NCI-H2029 treated with DMSO at 0.1 percent for 48 hours (cell line): ENCODE results near the gene ZNF524.
"Not testable (repeated sequence)": the region's sequence is repeated elsewhere in the genome, so short reads cannot be mapped to it uniquely, and the experiment has no call there.

Experiments used
- DNase-seq: peaks from one replicate; lab custom pipeline; 2025; lab: John Stamatoyannopoulos, UW

Gene ZNF524

DNA sequence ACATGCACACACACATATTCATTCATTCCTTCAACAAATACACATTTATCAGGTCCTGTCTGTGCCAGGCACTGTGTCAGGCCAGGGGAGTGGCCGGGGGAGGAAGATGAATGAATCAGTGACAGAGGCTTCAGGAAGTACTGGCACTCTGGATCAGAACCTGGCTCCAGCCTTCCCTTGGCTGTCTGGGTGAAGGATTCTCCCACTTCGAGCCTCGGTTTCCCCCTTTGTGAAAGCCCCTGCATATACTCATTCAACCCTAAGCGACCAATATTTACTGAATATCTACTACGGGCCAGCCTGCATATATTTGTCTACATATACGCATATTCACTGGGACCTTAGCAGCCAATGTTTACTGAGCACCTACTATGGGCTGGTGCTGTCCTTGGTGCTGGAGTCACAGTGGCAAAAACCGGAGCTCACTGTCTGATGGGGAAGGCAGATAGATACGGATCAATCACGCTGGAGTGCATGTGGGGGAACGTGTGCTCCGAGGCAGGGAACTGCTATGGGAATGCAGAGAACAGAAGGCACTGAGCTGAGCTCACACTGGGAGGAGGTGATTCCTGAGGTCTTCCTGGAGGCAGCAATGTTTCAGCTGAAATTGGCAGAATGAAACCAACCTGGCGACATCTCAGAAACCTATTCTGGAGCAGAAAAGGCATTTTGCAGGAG lies 18.8 kb upstream of the ZNF524 start:
- DNase-seq, result no peak

DNA sequence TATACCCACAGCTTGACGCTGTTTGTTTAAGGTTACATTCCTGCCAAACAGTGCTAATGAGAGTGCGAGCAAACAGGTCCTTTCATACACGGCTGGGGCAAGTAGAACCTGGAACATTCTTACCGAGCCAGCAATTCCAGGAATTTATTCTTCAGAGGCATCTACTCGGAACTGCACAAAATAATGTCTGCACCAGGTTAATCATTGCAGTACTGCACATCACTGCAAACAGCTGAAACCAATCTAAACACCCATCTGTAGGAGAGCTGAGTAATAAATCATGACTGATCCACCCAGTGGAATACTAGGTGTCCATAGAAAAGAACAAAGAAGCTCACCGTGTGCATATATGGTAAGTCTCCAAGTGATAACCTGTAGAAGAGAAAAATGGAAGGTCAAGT lies 18.3 kb upstream of the ZNF524 start:
- DNase-seq, result peak; percentile 60

DNA sequence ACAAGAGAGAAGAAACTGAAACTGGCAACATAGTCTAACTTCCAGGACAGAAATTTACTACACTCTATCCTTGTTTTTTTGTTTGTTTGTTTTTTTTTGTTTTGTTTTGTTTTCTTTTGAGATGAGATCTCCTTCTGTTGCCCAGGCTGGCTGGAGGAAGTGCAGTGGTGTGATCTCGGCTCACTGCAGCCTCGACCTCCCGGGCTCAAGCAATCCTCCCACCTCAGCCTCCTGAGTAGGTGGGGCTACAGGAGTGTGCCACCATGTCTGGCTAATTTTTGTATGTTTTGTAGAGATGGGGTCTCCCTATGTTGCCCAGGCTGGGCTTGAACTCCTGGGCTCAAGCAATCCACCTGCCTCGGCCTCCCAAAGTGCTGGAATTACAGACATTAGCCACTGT lies 17.8 kb upstream of the ZNF524 start:
- DNase-seq, result not testable (repeated sequence)

DNA sequence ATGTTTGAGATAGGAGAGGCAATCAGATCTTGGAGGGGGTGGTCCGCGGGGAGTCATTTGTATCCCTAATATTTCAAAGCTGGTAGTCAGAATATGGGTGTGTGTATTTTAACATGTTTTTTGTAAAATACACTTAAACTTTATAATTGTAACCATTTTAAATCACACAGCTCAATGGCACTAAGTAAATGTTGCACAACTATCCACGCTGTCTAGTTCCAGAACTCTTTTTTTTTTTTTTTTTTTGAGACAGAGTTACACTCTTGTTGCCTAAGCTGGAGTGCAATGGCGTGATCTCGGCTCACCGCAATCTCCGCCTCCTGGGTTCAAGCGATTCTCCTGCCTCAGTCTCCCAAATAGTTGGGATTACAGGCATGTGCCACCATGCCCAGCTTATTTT lies 16.2 kb upstream of the ZNF524 start:
- DNase-seq, result not testable (repeated sequence)

DNA sequence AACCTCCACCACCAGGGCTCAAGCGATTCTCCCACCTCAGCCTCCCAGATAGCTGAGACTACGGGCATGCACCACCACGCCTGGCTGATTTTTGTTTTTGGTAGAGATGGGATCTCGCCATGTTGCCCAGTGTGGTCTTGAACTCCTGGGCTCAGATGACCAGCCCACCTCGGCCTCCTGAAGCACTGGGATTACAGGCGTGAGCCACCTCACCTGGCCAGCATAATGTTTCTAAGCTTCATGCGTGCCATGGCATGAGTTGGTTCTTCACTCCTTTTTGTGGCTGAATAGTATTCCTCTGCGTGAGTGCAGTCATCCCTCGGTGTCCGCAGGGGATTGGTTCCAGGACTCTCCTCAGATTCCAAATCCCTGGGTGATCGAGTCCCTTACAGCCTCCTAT lies 15.2 kb upstream of the ZNF524 start:
- no peak for DNase-seq

DNA sequence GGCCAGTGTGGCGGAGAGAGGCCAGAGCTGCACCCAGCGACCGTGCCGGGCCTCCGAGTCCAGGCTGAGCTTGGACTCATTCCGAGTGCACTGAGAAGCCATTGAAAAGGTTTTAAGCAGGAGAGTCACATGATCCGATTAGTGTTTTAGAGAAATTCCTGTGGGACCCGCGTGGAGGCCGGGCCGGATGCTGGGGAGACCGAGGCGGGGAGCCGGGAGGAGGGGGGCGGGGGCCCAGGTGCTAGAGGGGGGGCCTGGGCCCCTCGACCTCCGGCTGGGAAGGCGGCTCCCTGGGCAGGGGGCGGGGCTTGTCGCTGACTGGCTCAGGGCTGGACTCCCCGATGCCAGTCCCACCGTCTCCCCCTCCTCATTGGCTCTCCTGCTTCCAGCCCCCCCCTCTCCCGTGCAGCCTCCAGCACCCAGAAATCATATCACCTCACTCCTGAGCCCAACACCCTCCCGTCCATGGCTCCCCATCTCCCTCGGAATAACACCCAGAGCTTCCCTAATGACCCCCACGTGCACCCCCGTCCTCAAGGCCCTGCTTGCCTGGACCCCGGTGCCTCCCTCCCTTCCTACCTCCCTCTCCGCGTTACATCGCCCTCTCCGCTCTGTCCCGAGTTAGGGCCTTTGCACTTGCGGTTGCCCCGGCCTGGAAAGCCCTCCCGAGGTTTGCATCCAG lies 14.3 kb upstream of the ZNF524 start:
- DNase-seq, result peak; percentile 26

DNA sequence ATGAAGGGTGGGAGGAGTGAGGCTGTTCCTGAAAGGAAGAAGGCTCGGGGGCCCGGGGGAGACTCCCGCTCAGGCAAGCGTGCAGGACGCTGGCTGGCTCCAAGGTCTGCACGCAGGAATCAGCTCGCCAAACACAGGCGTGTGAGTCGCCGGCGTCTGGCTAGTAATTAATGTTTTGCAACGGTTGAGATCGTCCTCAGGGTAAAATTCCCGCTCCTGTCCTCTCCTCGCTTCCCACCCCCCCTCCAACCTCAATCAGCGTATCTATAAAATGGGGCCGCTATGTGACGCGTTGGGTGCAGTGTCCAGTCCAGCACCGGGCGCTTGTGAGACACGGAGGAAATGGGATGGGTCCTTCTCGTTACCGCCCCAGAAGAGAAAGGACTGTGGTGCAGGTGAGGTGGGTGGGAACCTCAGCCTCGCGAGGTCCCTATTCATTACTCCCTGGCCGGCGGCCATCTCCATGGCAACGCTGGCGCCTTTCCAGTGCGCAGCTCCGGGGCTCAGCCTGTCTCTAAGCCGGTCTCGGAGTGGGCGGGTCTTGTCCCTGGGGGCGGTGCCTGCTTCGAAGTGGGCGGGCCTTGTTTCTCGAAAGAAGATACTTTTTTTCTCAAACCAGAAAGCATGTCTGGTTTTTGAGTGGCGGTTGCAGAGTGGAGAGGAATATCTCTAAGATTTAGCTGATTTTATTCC lies 13.0 kb upstream of the ZNF524 start:
- DNase-seq, result peak; percentile 91

DNA sequence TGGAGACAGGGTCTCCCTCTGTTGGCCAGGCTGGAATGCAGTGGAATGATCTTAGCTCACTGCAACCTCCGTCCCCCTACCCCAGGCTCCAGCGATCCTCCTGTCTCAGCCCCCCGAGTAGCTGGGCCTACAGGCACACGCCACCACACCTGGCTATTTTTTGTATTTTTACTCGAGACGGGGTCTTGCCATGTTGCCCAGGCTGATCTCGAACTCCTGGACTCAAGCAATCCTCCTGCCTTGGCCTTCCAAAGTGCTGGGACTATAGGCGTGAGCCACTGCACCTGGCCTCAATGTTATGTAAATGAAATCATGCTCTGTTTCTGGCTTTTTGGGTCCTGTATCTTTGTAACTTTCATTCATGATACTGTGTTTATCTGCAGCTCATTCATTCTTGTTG lies 11.3 kb upstream of the ZNF524 start:
- no peak for DNase-seq

DNA sequence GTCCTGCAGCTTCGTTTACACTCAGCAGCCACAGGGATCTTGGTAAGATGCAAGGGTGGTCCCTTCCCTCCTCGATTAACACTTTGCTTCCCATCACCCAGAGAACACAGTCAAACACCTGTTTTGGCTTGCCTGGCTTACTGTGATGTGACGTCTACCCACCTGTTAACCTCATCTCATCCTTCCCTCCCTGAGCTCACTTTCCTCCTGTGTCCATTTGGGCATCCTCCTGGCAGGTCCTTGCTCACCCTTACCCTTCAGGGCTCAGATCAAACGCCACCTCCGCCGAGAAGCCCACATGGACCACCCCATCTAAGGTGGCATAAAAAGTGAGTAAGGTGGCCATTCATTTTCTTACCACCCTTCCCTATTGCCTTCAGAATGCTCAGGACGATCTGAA lies 10.0 kb upstream of the ZNF524 start:
- no peak for DNase-seq

DNA sequence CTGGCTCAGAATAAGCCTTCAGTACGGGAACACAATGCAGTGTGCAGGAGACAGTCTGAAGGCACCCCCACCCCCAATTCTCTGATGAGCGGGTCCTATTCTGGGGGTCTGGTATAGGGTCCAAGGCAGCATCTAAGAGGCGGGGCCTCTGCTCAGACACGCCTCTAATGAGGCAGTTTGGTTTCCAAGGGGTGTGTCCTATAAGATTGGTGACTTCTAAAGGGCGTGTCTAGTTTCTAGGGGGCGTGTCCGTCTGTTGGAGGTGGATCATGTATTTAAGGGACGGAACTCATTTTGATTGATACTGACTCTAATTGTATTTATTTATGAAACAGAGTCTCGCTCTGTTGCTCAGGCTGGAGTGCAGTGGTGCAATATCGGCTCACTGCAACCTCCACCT lies 9.5 kb upstream of the ZNF524 start:
- peak; percentile 6 for DNase-seq

DNA sequence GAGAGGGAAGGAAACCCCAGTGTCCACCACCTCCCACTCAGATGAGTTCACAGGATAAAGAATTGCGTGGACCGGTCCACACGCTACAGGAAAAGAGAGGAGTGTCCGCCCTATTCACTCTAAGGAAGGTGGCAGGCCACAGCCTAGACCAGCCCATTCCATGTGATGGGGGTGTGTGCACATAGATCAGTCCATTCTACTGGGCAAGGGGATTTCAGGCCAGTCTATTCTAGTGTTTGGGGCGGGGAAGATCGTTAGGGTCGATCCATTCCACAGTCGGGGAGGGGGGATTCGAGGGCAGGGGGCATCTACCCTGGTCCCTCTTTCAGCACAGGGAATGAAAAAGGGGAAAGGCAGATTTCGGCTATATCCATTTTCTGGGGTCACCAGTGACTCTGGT lies 8.5 kb upstream of the ZNF524 start:
- no peak for DNase-seq

DNA sequence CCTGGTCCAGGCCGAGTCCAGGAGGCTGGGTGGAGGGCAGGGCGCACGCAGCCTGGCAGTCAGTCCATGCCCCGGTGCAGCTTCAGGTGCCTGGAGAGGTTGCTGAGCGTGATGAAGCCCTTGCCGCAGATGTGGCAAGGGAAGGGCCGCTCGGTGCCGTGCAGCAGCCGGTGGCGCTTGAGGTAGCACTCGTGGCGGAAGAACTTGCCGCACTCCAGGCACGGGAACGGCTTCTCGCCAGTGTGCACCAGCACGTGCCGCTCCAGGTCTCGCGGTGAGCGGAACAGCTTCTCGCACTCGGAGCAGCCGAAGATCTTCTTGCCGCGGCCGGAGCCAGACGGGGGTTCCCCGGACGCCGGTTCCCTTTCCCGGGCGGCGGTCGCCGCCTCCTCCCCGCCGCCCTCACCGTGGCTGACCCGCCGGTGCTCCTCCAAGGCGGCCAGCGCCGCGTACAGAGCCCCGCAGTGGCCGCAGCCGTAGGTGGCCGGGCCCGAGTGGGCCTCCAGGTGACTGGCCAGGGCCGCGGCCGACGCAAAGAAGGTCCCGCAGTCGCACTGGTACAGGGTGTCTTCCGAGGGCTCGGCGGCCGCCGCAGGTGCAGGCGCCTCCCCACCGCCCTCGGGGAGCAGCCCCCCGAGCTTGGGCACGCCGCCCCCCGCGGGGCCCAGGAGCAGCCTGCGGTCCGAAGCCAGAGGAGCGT lies 7.5 kb upstream of the ZNF524 start:
- DNase-seq, result no peak

DNA sequence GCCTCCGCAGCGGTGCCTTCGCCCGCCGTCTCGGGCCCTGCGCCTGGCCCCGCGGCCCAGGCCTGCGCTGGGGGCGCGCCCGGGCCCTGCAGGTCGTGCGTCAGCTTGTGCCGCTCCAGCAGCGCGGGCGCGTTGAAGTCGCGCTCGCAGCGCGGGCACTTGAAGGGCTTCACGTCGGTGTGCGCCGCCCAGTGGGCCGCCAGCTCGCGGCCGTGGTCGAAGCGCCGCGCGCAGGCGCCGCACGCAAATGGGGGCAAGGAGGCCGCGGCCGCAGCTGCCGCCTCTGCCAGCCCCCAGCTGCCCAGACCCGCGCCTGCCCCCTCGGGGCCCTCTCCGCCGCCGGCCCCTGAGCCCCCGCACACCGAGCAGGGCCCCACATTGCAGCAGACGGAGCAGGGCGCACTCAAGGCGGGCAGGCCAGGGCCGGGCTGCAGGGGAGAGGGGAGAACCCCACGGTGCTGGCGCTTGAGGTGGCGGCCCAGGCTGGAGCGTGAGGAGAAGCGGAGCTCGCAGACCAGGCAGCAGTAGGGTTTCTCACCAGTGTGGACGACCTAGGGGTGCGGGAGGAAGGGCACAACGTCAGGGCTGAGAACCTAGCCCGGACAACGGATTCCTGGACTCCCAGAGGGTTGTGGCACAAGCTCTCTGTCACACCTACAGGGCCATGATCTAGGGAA lies 6.9 kb upstream of the ZNF524 start:
- DNase-seq, result no peak

DNA sequence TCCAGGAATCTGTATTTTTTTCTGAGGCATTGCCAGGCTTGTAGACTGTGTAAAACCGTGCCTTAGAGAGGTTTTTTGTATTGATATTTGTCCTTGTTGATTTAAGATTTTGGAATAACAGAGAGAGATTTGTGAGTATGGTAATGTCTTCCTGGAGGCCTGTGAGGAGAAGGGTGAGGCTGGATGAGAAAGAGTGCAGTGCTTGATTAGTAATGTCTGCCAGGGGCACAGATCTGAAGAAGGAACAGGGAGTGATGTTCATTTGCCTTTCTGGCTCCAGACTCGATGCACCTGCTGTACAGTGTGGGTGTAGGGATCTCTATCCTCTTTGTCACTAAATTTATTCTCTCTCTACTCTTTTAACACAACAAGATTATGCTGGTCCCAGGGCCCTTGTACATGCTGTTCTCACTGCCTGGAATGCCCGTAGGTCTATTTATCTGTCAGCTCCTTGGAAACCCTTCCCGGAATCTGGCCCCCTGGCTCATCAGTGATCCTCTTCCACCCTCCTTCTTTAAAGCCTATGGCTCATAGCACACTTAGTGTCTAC lies 5.0 kb upstream of the ZNF524 start:
- no peak for DNase-seq

DNA sequence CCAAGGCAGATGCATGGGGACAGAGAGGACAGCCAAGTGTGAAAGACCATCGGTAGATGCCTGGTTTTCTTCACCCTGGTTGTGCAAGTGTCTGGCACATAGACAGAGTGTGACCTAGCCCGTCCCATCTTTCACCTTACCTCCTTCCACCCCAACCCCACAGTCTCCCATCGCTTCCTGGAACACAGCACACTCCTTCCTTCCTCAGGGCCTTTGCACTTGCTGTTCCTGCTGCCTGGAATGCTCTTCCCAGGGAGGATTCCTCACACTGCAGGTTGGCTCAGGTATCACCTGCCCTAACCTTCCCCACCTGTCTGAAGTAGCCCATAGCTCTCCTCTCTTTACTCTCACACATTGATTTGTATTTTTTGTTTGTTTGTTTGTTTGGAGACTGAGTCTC lies 3.8 kb upstream of the ZNF524 start:
- DNase-seq, result no peak

DNA sequence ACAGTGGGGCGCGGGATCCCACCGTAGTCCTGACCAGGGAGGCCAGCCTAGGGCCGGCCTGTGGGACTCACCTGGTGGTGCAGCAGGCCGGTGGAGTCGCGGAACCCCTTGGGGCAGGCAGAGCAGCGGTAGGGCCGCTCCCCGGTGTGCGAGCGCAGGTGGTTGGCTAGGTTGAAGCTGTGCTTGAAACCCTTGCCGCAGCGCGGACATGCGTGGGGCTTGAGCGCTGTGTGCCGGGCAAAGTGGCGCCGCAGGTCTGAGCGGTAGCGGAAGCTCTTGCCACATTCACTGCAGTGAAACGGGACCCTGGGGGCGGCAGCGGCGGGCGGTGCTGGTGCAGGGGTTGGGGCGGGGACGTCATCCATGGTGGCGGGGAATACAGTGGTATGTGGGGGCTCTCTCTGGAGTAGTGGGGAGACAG lies 2.6 kb upstream of the ZNF524 start:
- no peak for DNase-seq

DNA sequence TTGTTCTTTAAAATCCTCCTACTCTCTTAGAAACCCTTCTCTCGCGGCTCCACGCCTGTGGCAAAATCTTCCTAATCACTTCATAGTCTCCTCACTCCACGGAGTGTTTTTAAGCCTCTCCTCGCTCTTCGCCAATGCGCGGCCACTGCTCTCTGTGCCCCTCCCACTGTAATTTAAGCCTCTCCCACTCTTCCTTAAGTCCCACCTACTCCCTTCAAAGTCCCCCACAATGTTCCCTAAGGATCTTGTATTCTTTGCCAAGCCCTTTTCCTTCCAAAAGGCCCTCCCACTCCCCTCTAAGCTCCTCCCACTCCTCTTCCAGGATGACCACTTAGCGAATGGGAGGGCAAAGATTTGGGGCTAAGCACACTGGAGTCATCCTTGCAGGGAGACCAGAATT lies 2.1 kb upstream of the ZNF524 start:
- DNase-seq, result no peak

DNA sequence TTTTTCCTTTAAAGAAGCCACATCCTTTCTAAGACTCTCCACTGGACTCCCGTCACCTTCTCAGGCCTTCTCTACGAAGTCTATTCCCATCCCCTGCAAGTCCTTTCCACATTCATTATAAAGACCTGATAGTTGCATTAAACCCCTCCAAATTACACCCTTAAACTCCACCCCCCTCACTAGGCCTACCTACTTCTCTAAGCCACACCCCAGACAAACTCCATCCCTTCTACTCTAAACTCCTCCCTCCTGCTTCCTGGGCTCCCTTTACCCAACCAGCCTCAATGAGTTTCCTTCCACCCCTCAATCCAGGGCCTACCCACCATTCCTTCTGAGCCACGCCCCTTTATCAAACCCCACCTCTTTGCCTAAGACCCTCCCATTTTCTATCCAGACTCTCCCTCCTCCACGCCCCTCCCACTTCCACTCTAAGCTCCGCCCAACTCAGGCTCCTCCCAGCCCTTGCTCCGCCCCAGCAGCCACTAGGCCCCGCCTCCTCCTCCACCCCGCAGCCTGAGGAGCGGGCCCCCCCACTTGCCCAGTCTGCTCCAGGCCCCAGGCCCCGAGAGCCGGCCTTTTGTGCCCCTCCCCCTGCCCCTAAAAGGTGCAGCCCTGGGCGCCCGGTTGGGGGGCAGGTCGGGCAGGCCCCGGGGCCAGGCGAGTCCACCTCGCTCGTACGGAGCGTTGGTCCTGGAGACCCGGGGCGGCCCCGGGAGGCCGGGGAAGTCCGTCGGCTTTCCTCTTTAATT lies 1.2 kb upstream of the ZNF524 start:
- peak; percentile 88 for DNase-seq

DNA sequence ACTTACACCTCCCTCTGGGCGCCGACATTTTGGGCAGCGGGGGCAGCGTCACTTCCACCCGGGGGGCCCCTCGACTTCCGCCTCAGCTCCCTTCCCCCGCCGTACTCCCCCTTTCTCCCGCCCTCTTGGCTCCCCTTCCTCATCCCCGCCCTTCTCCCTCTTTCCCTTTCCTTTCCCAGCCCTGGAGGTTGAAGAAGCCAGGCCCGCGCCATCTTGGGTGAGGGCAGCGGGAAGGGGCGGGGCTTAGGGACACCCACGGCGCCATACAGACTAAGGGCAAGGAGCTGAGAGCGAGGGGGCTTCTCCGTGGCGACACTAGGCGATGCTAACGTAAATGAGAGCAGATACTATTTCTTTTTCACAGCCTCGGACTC lies 633 bp upstream of the ZNF524 start, which contains the start of gene FIZ1:
Gene FIZ1 (minus strand): TSS at position 50 of the 374 bp plus-strand sequence. CDS start 1,652 bp downstream, outside the sequence.
- peak; percentile 91 for DNase-seq

DNA sequence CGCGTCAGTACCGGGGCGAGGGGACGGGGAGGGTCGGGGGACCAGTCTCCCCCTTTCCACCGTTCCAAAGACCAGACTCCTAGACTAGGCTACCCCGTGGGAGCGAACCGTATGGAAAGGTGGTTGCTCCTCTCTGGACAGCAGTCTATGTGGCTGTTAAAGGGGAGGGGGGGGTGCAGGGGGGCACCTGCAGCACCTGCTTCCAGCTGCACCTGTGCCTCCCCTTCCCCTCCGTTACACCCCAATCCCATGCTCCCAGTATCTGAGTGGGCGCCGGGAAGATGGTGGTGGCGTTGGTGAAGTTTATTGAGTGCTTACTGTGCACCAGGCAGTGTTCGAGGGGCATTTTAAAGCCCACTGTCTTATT lies 557 bp downstream of the ZNF524 start:
- no peak for DNase-seq

DNA sequence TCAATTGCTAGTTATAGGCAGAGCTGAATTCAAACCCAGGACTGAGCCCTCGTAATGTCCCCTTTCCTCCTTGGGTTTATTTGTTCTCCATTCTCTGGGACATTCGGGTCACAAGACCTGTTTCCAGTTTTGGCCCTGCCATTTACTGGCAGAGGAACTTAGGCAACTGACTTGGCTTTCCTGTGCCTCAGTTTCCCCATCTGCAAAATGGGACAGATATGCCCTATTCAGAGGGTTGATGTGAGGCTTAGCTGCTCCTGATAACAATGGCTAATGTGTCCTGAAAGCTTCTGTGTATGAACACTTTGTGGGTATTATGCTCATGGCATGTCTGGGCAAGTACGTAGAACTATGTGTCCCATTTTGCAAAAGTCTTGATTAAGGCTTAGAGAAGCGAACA lies 996 bp downstream of the ZNF524 start:
- DNase-seq, result no peak
